CD4-positive, alpha-beta T cell treated with Interleukin-4 for 1 hour (primary cell): Measurements from ENCODE around the gene TRAF4.
"Not testable (repeated sequence)": the region's sequence is repeated elsewhere in the genome, so short reads cannot be mapped to it uniquely, and the experiment has no call there.

Source experiments
- DNase-seq, 2 donors: peaks; one replicate each; pipeline ENCODE4 v3.0.0-alpha.2; 2020 to 2022

The TRAF4 gene

DNA sequence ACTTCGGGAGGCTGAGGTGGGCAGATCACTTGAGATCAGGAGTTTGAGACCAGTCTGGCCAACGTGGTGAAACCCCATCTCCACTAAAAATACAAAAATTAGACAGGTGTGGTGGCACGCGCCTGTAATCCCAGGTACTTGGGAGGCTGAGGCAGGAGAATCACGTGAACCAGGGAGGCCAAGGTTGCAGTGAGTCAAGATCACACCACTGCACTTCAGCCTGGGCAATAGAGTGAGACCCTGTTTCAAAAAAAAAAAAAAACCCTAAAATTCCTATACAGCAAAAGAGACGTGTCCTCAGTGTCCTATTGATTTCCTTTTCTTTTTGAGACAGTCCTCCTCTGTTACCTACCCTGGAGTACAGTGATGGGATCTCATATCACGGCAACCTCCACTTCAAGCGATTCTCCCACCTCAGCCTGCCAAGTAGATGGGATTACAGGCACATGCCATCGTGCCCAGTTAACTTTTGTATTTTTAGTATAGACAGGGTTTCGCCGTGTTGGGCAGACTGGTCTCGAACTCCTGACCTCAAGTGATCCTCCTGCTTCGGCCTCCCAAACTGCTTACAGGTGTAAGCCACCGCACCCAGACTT is 51.1 kb downstream of the TRAF4 start:
- not testable (repeated sequence) for DNase-seq

GRCh38 chr17:28796062-28796461 is 52.3 kb downstream of the TRAF4 start:
- DNase-seq, result no peak
